NOMO-1 treated with DMSO at 0.1 percent for 48 hours (cell line): ENCODE measurements around the gene ASB7.

ENCODE experiments used
- DNase-seq: peaks from one replicate; lab custom pipeline; 2025; ENCODE audit not compliant: unreplicated experiment; lab: John Stamatoyannopoulos, UW

ASB7 gene

DNA sequence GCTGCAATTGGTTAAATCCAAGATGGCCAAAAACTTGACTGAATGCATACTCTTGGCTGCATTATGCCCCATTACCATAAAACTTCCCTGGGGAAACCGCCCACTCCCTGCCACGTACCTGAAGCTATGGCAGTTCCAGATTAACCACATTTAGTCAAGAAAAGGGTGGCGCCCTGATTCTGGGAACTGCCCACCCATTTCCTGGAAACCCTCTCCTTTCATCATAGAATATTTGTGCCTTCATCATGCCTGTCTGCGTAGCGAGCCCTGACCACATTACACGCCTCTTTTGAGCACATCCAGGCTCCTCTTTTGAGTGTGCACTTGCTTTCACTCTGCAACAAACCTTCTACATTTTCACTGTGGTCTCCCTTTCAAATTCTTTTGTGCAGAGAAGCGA is 5.6 kb upstream of the ASB7 start:
- DNase-seq: no peak

GRCh38 chr15:100597862-100598261 is 4.5 kb upstream of the ASB7 start:
- DNase-seq: no peak

DNA sequence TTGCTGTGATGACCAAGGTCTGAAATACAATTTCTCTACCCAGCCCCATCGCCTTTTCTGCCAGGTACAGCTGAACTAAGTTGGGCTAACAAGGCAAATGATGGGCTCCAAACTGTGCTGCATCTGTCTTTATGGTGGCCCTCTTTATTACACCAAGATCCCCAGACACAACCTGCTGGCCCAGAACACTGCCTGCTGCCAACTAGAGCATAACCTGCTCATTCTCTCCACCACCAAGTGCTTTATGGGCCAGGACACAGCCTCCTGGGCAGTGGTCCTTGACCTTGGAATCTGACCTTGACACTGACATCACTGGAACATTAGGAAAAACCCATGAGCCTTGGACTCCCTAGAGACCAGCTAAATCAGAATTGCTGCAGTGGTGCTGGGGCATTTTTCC is 3.7 kb upstream of the ASB7 start:
- DNase-seq: no peak

DNA sequence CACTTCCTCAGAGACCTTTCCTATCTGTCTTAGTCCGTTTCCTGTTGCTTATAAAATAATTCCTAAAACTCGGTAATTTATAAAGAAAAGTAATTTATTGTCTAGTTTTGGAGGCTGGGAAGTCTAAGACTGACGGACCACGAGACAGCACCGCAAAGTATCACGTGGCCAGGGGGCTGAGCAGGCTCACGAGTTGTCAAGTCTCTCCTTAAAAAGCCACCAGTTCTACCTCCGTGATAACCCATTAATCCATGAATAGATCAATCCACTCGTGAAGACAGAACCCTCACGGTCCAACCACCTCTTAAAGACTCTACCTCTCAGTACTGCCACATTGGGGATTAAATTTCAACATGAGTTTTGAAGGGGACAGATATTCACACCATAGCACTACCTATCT is 1.2 kb upstream of the ASB7 start:
- peak; percentile 12 for DNase-seq

DNA sequence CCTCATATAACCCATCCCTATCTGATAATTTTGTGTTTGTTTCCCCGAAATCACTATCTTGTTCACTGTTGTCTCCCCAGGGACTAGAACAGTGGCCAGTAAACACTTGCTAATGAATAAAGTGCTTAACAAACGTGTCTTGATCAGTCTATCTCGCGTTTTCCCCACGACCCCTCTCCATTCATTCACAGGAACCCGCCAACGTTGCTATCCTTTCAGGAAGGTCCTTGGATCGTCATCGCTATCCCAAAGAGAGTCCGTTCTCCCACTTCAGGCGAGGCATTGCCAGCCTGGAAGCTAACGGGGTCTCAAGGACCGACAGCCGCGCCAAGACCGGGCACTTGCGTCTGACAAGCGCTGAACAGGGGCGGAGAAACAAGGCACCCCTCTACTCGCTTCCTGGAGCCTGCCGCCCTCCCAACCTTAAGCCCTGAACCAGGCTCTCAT is 749 bp upstream of the ASB7 start:
- DNase-seq: no peak

DNA sequence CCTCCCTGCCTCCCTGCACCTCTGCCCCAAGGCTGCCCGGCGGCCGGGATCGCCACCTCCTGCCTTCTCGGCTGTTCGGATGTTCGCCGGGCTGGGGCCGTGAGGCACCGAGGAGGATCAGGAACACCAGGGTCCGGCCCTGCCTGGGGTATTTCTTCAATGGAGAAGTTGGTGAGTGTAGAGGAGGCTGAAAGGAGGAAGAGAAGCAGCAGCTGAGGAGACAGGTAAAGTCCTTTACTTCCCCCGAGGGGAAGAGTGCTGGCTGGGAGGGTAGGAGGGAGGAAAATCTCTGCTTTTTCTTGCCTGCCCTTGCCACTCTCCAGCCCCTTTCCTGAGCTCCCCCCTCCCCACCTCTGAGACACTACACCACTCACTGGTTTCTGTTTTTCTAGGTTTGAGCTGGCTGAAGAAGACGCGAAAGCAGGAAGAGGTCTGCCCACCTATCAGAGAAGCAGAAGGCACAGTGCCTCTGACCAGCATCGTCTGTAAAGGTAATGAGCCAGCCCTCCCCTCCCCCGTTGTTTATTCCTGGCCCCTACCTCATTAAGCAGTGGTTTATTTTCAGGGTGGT is 519 bp downstream of the ASB7 start:
- peak; percentile 56 for DNase-seq

GRCh38 chr15:100612539-100612938 is 10.2 kb downstream of the ASB7 start:
- DNase-seq: peak; percentile 84

- DNase-seq: no peak
Measured at GRCh38 chr15:100613208-100613607, 10.8 kb downstream of the ASB7 start.

GRCh38 chr15:100614336-100614735 is 11.9 kb downstream of the ASB7 start:
- DNase-seq: no peak

GRCh38 chr15:100614918-100615317 is 12.5 kb downstream of the ASB7 start:
- DNase-seq: no peak

DNA sequence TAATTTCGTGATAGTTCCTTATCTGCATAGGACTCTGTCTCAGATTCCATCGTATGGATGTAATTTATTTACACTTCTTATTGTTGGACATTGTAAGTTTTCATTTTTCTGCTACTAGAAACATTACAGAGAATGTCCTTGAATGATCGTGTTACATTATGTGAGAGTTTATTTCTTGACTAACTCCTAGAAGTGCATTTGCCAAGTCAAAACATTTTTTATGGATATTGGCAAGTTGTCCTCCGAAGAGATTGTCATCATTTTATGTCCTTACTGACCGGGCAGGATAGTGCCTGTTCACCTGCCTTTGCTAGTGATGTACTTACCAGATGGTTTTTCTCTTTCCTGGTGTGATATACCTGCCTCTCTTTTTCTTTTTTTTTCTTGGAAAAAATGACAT is 13.4 kb downstream of the ASB7 start:
- DNase-seq: no peak

DNA sequence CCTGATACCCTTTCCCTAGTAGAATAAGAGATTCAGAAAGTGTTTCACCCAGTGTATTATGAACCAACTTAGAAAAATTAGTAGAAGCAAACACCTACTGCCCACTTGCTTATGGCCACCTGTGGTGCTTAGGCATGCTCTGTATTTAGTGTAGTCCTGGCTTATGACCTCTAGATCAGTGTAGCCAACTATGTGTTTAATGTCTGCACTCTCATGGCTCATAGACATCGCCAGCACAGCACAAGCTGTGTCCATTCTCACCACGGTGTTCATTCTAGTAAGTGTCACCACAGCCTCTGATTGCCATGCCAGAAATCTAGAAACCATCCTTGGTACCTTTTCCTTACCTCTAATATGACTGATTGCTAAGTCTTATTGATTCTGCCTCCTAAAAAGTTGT is 14.3 kb downstream of the ASB7 start:
- DNase-seq: no peak

GRCh38 chr15:100623301-100623700 is 20.9 kb downstream of the ASB7 start:
- DNase-seq: no peak

GRCh38 chr15:100627789-100628395 is 25.5 kb downstream of the ASB7 start:
- DNase-seq: peak; percentile 65

DNA sequence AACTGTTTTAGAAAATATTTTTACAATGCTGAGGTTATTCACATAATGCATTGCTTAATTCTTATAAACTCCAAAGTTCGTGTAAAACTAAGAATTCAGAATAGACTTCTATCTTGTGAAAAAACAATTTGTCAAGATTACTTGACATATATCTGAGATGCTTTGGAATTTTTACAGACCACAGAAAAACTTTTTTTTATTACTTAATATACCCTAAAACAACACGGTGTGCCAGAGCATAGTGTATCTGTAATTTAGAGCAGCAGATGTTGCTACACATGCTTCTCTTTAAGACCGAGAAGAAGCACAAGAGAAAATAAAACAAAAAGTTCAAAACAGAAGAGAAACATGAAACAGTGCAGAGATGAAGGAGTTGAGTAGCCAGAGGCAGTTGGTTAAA is 26.4 kb downstream of the ASB7 start:
- no peak for DNase-seq

- no peak for DNase-seq
Measured at GRCh38 chr15:100631831-100632230, 29.4 kb downstream of the ASB7 start.

GRCh38 chr15:100633763-100634075 is 31.3 kb downstream of the ASB7 start:
- DNase-seq: no peak

- no peak for DNase-seq
Measured at GRCh38 chr15:100635406-100636071, 33.1 kb downstream of the ASB7 start.

GRCh38 chr15:100638177-100638730 is 35.9 kb downstream of the ASB7 start:
- DNase-seq: no peak

DNA sequence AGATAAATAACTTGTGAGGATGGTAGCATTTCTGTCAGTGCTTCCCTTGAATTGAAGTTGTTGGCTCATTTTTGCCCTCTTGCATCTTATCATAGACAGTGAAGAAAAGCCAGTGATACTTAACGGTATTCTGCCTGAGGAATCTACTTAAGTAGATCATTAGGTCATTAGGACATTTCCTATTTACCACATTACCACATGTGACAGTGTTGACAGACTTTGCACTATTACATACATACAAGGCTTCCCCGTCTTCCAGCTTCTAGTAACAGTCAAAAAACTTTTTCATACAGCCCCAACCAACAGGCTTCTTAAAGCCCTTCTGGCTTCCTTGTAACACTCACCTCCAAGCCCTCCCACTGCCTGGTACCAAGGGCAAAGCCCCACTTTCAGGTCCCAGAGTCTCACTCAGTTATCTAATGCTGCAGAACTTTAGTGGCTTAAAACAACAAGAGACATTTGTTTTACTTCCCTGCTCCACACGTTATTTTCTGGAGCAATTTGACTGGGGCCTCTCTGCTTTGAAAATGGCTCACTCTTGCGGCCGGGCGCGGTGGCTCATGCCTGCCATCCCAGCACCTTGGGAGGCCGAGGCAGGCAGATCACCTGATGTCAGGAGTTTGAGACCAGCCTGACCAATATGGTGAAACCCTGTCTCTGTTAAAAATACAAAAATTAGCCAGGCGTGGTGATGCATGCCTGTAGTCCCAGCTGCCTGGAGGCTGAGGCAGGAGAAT is 40.0 kb downstream of the ASB7 start:
- no peak for DNase-seq

DNA sequence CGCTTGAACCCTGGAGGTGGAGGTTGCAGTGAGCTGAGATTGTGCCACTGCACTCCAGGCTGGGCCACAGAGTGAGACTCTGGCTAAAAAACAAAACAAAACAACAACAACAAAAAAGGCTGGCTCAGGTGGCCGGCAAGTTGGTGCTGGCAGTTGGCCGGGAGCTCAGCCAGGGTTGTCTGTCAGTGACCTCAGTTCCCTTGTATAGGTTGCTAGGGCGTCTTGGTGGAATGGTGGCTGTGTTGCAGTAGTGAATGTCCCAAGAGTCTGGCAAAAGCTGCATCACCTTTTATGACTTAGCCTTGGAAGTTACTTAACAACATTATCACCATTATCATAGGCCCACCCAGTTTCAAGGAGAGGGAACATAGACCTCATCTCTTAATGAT is 40.6 kb downstream of the ASB7 start:
- no peak for DNase-seq

GRCh38 chr15:100645671-100646070 is 43.3 kb downstream of the ASB7 start:
- no peak for DNase-seq
